Stimulated activated CD4-positive, alpha-beta T cell treated with anti-CD3 and anti-CD28 coated beads, Interleukin-1b, Interleukin-23, amount 100 ng/mL, for 24 hours (primary cell): ENCODE results near the gene SIRT4.
"Not testable (repeated sequence)": the region's sequence is repeated elsewhere in the genome, so short reads cannot be mapped to it uniquely, and the experiment has no call there.

Experiments
- DNase-seq, 4 experiments: peaks; one replicate each; pipeline ENCODE4 v3.0.0-alpha.2; 2020; ENCODE audit warnings: low read depth in 4 of 4, low spot score in 1 of 4

The SIRT4 gene

GRCh38 chr12:120332523-120332922 lies 30.4 kb downstream of the SIRT4 start:
- no peak for DNase-seq

- DNase-seq: peak in 1 of 4 experiments; percentile 20
These were observed 33.3 kb downstream of the SIRT4 start for GRCh38 chr12:120335447-120335846.

- DNase-seq: not testable (repeated sequence)
These were observed 34.3 kb downstream of the SIRT4 start for GRCh38 chr12:120336392-120336791.

GRCh38 chr12:120337730-120338129 lies 35.6 kb downstream of the SIRT4 start:
- no peak for DNase-seq

- no peak for DNase-seq
These were observed 37.1 kb downstream of the SIRT4 start for GRCh38 chr12:120339256-120339655.

GRCh38 chr12:120342175-120343038 lies 40.3 kb downstream of the SIRT4 start:
- no peak for DNase-seq

- DNase-seq: no peak
These were observed 41.0 kb downstream of the SIRT4 start for GRCh38 chr12:120343039-120343537.

- DNase-seq: no peak
These were observed 41.6 kb downstream of the SIRT4 start for GRCh38 chr12:120343692-120344091.

GRCh38 chr12:120346031-120346430 lies 43.9 kb downstream of the SIRT4 start:
- no peak for DNase-seq

GRCh38 chr12:120346681-120347080 lies 44.6 kb downstream of the SIRT4 start:
- DNase-seq: no peak

GRCh38 chr12:120347766-120348165 lies 45.6 kb downstream of the SIRT4 start:
- DNase-seq: no peak

GRCh38 chr12:120350576-120351350 lies 48.6 kb downstream of the SIRT4 start:
- no peak for DNase-seq

GRCh38 chr12:120352117-120352516 lies 50.0 kb downstream of the SIRT4 start:
- no peak for DNase-seq

GRCh38 chr12:120353136-120353535 lies 51.0 kb downstream of the SIRT4 start:
- no peak for DNase-seq

GRCh38 chr12:120353556-120354317 lies 51.6 kb downstream of the SIRT4 start:
- DNase-seq: no peak

GRCh38 chr12:120356567-120357030 lies 54.5 kb downstream of the SIRT4 start:
- DNase-seq: peak; percentile 50 to 66 (median 58)

- DNase-seq: no peak
These were observed 55.0 kb downstream of the SIRT4 start for GRCh38 chr12:120357104-120357503.

- no peak for DNase-seq
These were observed 56.4 kb downstream of the SIRT4 start for GRCh38 chr12:120358412-120359100.

GRCh38 chr12:120359128-120359527 lies 57.0 kb downstream of the SIRT4 start:
- DNase-seq: no peak

- DNase-seq: no peak
These were observed 59.5 kb downstream of the SIRT4 start for GRCh38 chr12:120361506-120362208.
